NCI-H2107 treated with DMSO at 0.1 percent for 48 hours (cell line): ENCODE measurements around the gene COL6A3.

Experiments used
- DNase-seq: peaks from one replicate; lab custom pipeline; 2025; ENCODE audit not compliant: unreplicated experiment; lab: John Stamatoyannopoulos, UW

COL6A3 gene

GRCh38 chr2:237351046-237351445 lies 62.9 kb downstream of the COL6A3 start:
- DNase-seq: no peak

- DNase-seq: no peak
Measured at GRCh38 chr2:237350597-237350996, 63.4 kb downstream of the COL6A3 start.

GRCh38 chr2:237350070-237350469 lies 63.9 kb downstream of the COL6A3 start:
- no peak for DNase-seq

GRCh38 chr2:237348281-237348865 lies 65.6 kb downstream of the COL6A3 start:
- no peak for DNase-seq

GRCh38 chr2:237345891-237346640 lies 67.9 kb downstream of the COL6A3 start:
- DNase-seq: no peak

GRCh38 chr2:237345411-237345810 lies 68.6 kb downstream of the COL6A3 start:
- no peak for DNase-seq

- DNase-seq: no peak
Measured at GRCh38 chr2:237344942-237345341, 69.0 kb downstream of the COL6A3 start.

- DNase-seq: no peak
Measured at GRCh38 chr2:237343993-237344392, 70.0 kb downstream of the COL6A3 start.

GRCh38 chr2:237341872-237342271 lies 72.1 kb downstream of the COL6A3 start:
- DNase-seq: no peak

GRCh38 chr2:237337586-237337985 lies 76.4 kb downstream of the COL6A3 start:
- DNase-seq: no peak

GRCh38 chr2:237336131-237336530 lies 77.8 kb downstream of the COL6A3 start:
- no peak for DNase-seq

GRCh38 chr2:237333748-237334147 lies 80.2 kb downstream of the COL6A3 start:
- DNase-seq: no peak

GRCh38 chr2:237330541-237330940 lies 83.4 kb downstream of the COL6A3 start:
- DNase-seq: no peak

- DNase-seq: no peak
Measured at GRCh38 chr2:237327175-237327950, 86.6 kb downstream of the COL6A3 start.

GRCh38 chr2:237326266-237327171 lies 87.4 kb downstream of the COL6A3 start:
- no peak for DNase-seq

GRCh38 chr2:237324837-237325236 lies 89.1 kb downstream of the COL6A3 start:
- DNase-seq: no peak

GRCh38 chr2:237324405-237324831 lies 89.5 kb downstream of the COL6A3 start:
- DNase-seq: no peak

GRCh38 chr2:237323656-237324055 lies 90.3 kb downstream of the COL6A3 start:
- DNase-seq: no peak

- no peak for DNase-seq
Measured at GRCh38 chr2:237322564-237322963, 91.4 kb downstream of the COL6A3 start.

- no peak for DNase-seq
Measured at GRCh38 chr2:237321746-237322145, 92.2 kb downstream of the COL6A3 start.
